HG02588 (cell line): ENCODE results near the gene BMP3.

Source experiments
- ATAC-seq: cut with Tn5 transposase; IDR thresholded peaks from one replicate; pipeline ENCODE4 v1.9.1; 2021; ENCODE audit warnings: mild to moderate bottlenecking, moderate library complexity; ENCODE audit not compliant: unreplicated experiment

The BMP3 gene

GRCh38 chr4:81102107-81102506, 71.6 kb downstream of the BMP3 start:
- ATAC-seq: no peak

GRCh38 chr4:81106150-81106549, 75.6 kb downstream of the BMP3 start:
- no peak for ATAC-seq
